Measurements from ENCODE around the gene HPDL. TPM values are rescaled to one million over a fixed set of nuclear protein-coding genes. Genes with fewer than 3 reads are reported as not detected.

HPDL gene
- total and polyA plus RNA-seq, 2 experiments from 2014 or later = 3.9 to 5.1 TPM

- Histone ChIP-seq H3K79me2 (no peaks in the 10 kb centered on the region), H2AFZ (no peak overlapping the region), H3K4me1 (ENCODE audit: insufficient read depth) (no peaks in the 10 kb centered on the region), H4K20me1 (ENCODE audit: insufficient read depth, poor library complexity, severe bottlenecking) (no peaks in the 10 kb centered on the region), H3K27me3 (no peaks in the 10 kb centered on the region), H3K9me2 (replicated peaks; ENCODE audit: insufficient read depth) (no peaks in the 10 kb centered on the region), H3K36me3 (replicated peaks; ENCODE audit: insufficient read depth, low read depth) (no peaks in the 10 kb centered on the region), H3K9me3 (ENCODE audit: low read depth) (no peaks in the 10 kb centered on the region), H3K4me2 (no peak overlapping the region), H3K4me3 (no peak overlapping the region), H3K27ac (no peak overlapping the region)
- 81% methylated on average over 4 of the region's 4 CpGs for WGBS (ENCODE audit: low lambda C conversion rate, missing lambda C conversion rate)
- TF ChIP-seq CTCF (IDR thresholded peaks at IDR 0.05; ENCODE audit: poor library complexity) (no peak), EZH2 (IDR thresholded peaks at IDR 0.05; ENCODE audit: borderline replicate concordance) (no peak), EZH2phosphoT487 (IDR thresholded peaks at IDR 0.05; ENCODE audit: low read depth, severe bottlenecking, unreplicated experiment) (no peak)
- DNase-seq (ENCODE audit: low spot score) = no peak
Observed at GRCh38 chr1:45319761-45320160, 6.9 kb upstream of the HPDL start.

- no peak overlapping the region for H3K27ac ChIP-seq
- WGBS (ENCODE audit: low lambda C conversion rate, missing lambda C conversion rate) = 77% methylated on average over 5 of the region's 5 CpGs
- no peak overlapping the region for H3K4me2 ChIP-seq
- H3K36me3 ChIP-seq (replicated peaks; ENCODE audit: insufficient read depth, low read depth) = no peaks in the 10 kb centered on the region
- no peaks in the 10 kb centered on the region for H3K9me2 ChIP-seq (replicated peaks; ENCODE audit: insufficient read depth)
- H3K79me2 ChIP-seq = no peaks in the 10 kb centered on the region
- no peak overlapping the region for H3K4me3 ChIP-seq
- DNase-seq (ENCODE audit: low spot score) = no peak
- peaks cover 5% of the 10 kb centered on the region for H3K4me1 ChIP-seq (ENCODE audit: insufficient read depth)
- H2AFZ ChIP-seq = no peak overlapping the region
- no peaks in the 10 kb centered on the region for H3K27me3 ChIP-seq
- no peaks in the 10 kb centered on the region for H3K9me3 ChIP-seq (ENCODE audit: low read depth)
- TF ChIP-seq EZH2 (IDR thresholded peaks at IDR 0.05; ENCODE audit: borderline replicate concordance) (no peak), CTCF (IDR thresholded peaks at IDR 0.05; ENCODE audit: poor library complexity) (no peak)
- H4K20me1 ChIP-seq (ENCODE audit: insufficient read depth, poor library complexity, severe bottlenecking) = no peaks in the 10 kb centered on the region
Observed at GRCh38 chr1:45321444-45321843, 5.3 kb upstream of the HPDL start.

GRCh38 chr1:45322486-45323040 lies 4.1 kb upstream of the HPDL start:
- Histone ChIP-seq H3K4me1 (ENCODE audit: insufficient read depth) (peaks cover 9% of the 10 kb centered on the region), H3K9me2 (replicated peaks; ENCODE audit: insufficient read depth) (no peaks in the 10 kb centered on the region), H3K27ac (no peak overlapping the region), H3K9me3 (ENCODE audit: low read depth) (no peaks in the 10 kb centered on the region), H3K79me2 (peaks cover 2% of the 10 kb centered on the region), H3K27me3 (no peaks in the 10 kb centered on the region), H2AFZ (no peak overlapping the region), H3K4me2 (no peak overlapping the region), H3K4me3 (no peak overlapping the region), H3K36me3 (replicated peaks; ENCODE audit: insufficient read depth, low read depth) (no peaks in the 10 kb centered on the region), H4K20me1 (ENCODE audit: insufficient read depth, poor library complexity, severe bottlenecking) (no peaks in the 10 kb centered on the region)
- DNase-seq (ENCODE audit: low spot score) = no peak
- no peak for TF ChIP-seq EZH2 (IDR thresholded peaks at IDR 0.05; ENCODE audit: borderline replicate concordance)
- TF ChIP-seq EZH2phosphoT487 (IDR thresholded peaks at IDR 0.05; ENCODE audit: low read depth, severe bottlenecking, unreplicated experiment) = no peak
- no peak for TF ChIP-seq CTCF (IDR thresholded peaks at IDR 0.05; ENCODE audit: poor library complexity)
- WGBS (ENCODE audit: low lambda C conversion rate, missing lambda C conversion rate) = 83% methylated on average over 10 of the region's 10 CpGs

Data from hepatocyte (in vitro differentiated cells).